Measurements from ENCODE around the gene LEFTY1. TPM values are rescaled to one million over a fixed set of nuclear protein-coding genes. Genes with fewer than 3 reads are reported as not detected.

The LEFTY1 gene
- total RNA-seq, 1 donor = not detected

GRCh38 chr1:225886159-225887029, 2.6 kb downstream of the LEFTY1 start:
- no peaks in the 10 kb centered on the region for H3K27me3 ChIP-seq (ENCODE audit: insufficient read depth, low read length)
- no peak overlapping the region for H3K4me2 ChIP-seq (ENCODE audit: insufficient read depth, low read length)
- no peak for TF ChIP-seq CTCF (IDR thresholded peaks at IDR 0.05; ENCODE audit: extremely low read depth, low read depth, low read length)
- no peak overlapping the region for H3K4me3 ChIP-seq (ENCODE audit: insufficient read depth, low read length)
- H3K79me2 ChIP-seq (ENCODE audit: insufficient read depth, low read length) = peaks cover 10% of the 10 kb centered on the region
- H3K4me1 ChIP-seq (ENCODE audit: insufficient read depth, low read length) = peaks cover 11% of the 10 kb centered on the region
- H3K27ac ChIP-seq (ENCODE audit: low read depth, low read length) = no peak overlapping the region
- H3K9me3 ChIP-seq (ENCODE audit: low read depth, low read length) = no peaks in the 10 kb centered on the region
- H3K36me3 ChIP-seq (ENCODE audit: insufficient read depth, low read length) = no peaks in the 10 kb centered on the region
- no peaks in the 10 kb centered on the region for H4K20me1 ChIP-seq (ENCODE audit: insufficient read depth, low read length)
- H2AFZ ChIP-seq (ENCODE audit: low read length) = no peak overlapping the region
- peak; percentile 80 for DNase-seq (ENCODE audit: insufficient read length, low spot score, missing footprints)

- Histone ChIP-seq H3K4me3 (ENCODE audit: insufficient read depth, low read length) (no peak overlapping the region), H3K79me2 (ENCODE audit: insufficient read depth, low read length) (peaks cover 20% of the 10 kb centered on the region), H2AFZ (ENCODE audit: low read length) (no peak overlapping the region), H3K9me3 (ENCODE audit: low read depth, low read length) (no peaks in the 10 kb centered on the region), H3K36me3 (ENCODE audit: insufficient read depth, low read length) (no peaks in the 10 kb centered on the region), H3K27me3 (ENCODE audit: insufficient read depth, low read length) (no peaks in the 10 kb centered on the region), H3K4me2 (ENCODE audit: insufficient read depth, low read length) (no peak overlapping the region), H3K4me1 (ENCODE audit: insufficient read depth, low read length) (peaks cover 18% of the 10 kb centered on the region), H3K27ac (ENCODE audit: low read depth, low read length) (no peak overlapping the region), H4K20me1 (ENCODE audit: insufficient read depth, low read length) (peaks cover 5% of the 10 kb centered on the region)
- no peak for TF ChIP-seq CTCF (IDR thresholded peaks at IDR 0.05; ENCODE audit: extremely low read depth, low read depth, low read length)
- no peak for DNase-seq (ENCODE audit: insufficient read length, low spot score, missing footprints)
These were observed 3.6 kb downstream of the LEFTY1 start for GRCh38 chr1:225885336-225885735.

GRCh38 chr1:225883616-225884265, 5.2 kb downstream of the LEFTY1 start:
- peaks cover 14% of the 10 kb centered on the region for H4K20me1 ChIP-seq (ENCODE audit: insufficient read depth, low read length)
- no peak overlapping the region for H3K4me3 ChIP-seq (ENCODE audit: insufficient read depth, low read length)

More at GRCh38 chr1:225883616-225884265, 5.2 kb downstream of the LEFTY1 start:
- peak; percentile 51 for DNase-seq (ENCODE audit: insufficient read length, low spot score, missing footprints)
- Histone ChIP-seq H2AFZ (ENCODE audit: low read length) (no peak overlapping the region), H3K4me2 (ENCODE audit: insufficient read depth, low read length) (peak overlapping the region; percentile 95), H3K4me1 (ENCODE audit: insufficient read depth, low read length) (peaks cover 16% of the 10 kb centered on the region), H3K9me3 (ENCODE audit: low read depth, low read length) (no peaks in the 10 kb centered on the region), H3K27me3 (ENCODE audit: insufficient read depth, low read length) (no peaks in the 10 kb centered on the region), H3K27ac (ENCODE audit: low read depth, low read length) (no peak overlapping the region), H3K36me3 (ENCODE audit: insufficient read depth, low read length) (no peaks in the 10 kb centered on the region), H3K79me2 (ENCODE audit: insufficient read depth, low read length) (peaks cover 35% of the 10 kb centered on the region)
- no peak for TF ChIP-seq CTCF (IDR thresholded peaks at IDR 0.05; ENCODE audit: extremely low read depth, low read depth, low read length)

All from osteoblast (primary cell).